Nephron (organoid): ENCODE data around the gene MPPED1.

Source experiments
- H3K27ac Mint-ChIP-seq, 3 experiments: 2 replicates each; pipeline ENCODE4 v1.8.0; 2020; ENCODE audit warnings: mixed read lengths in 3 of 3, mild to moderate bottlenecking in 2 of 3, moderate library complexity in 1 of 3
- H3K27me3 Mint-ChIP-seq: 2 replicates; pipeline ENCODE4 v1.8.0; 2021; ENCODE audit warnings: low read depth, mild to moderate bottlenecking, moderate library complexity, mixed read lengths
- H3K36me3 Mint-ChIP-seq: 2 replicates; pipeline ENCODE4 v1.8.0; 2020; ENCODE audit warnings: low read depth, mixed read lengths
- H3K4me1 Mint-ChIP-seq: 2 replicates; pipeline ENCODE4 v1.8.0; 2020; ENCODE audit warnings: mixed read lengths
- H3K4me3 Mint-ChIP-seq, 3 experiments: 2 replicates each; pipeline ENCODE4 v1.8.0; 2020; ENCODE audit warnings: mild to moderate bottlenecking in 3 of 3, mixed read lengths in 3 of 3, moderate library complexity in 2 of 3
- H3K9me3 Mint-ChIP-seq: 2 replicates; pipeline ENCODE4 v1.8.0; 2020; ENCODE audit warnings: mixed read lengths
- TF ChIP-seq, protein P1 (sequence below), 3 experiments: fragments of 200-600 bp; sonication (generic); IDR thresholded peaks; one replicate each; pipeline ENCODE4 v1.5.0; 2021; ENCODE audit warnings: antibody characterized with exemption in 3 of 3; ENCODE audit not compliant: unreplicated experiment in 3 of 3

Gene MPPED1

DNA sequence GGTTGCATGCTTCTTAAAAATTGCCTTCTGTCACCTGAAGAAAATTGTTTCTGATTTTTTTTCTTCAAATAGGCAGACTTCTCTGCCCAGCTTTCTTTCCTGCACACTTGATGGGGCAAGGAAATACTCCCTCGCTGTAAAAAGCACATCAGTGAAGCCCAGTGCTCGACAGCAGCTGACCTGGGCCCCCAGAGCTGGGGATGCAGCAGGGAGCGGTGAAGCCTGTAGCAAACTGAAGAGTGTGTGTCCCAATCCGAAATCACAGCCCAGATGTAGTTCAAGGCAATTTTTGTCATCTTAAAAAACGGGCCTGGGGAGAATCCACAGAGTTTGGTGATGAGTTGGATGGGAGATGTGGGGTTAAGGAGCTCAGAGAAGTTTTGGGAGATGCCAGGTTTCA is 27.0 kb upstream of the MPPED1 start:
- peaks cover 56% of the 10 kb centered on the region for H3K27me3 Mint-ChIP-seq
- TF ChIP-seq, protein P1, sequence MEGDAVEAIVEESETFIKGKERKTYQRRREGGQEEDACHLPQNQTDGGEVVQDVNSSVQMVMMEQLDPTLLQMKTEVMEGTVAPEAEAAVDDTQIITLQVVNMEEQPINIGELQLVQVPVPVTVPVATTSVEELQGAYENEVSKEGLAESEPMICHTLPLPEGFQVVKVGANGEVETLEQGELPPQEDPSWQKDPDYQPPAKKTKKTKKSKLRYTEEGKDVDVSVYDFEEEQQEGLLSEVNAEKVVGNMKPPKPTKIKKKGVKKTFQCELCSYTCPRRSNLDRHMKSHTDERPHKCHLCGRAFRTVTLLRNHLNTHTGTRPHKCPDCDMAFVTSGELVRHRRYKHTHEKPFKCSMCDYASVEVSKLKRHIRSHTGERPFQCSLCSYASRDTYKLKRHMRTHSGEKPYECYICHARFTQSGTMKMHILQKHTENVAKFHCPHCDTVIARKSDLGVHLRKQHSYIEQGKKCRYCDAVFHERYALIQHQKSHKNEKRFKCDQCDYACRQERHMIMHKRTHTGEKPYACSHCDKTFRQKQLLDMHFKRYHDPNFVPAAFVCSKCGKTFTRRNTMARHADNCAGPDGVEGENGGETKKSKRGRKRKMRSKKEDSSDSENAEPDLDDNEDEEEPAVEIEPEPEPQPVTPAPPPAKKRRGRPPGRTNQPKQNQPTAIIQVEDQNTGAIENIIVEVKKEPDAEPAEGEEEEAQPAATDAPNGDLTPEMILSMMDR (IDR thresholded peaks at IDR 0.05; ENCODE audit: unreplicated experiment in 3 of 3) = no peak
- no peak overlapping the region for H3K4me3 Mint-ChIP-seq
- H3K27ac Mint-ChIP-seq = no peak overlapping the region
- H3K4me1 Mint-ChIP-seq = peaks cover 6% of the 10 kb centered on the region
- H3K9me3 Mint-ChIP-seq = peaks cover 5% of the 10 kb centered on the region
- peaks cover 3% of the 10 kb centered on the region for H3K36me3 Mint-ChIP-seq

DNA sequence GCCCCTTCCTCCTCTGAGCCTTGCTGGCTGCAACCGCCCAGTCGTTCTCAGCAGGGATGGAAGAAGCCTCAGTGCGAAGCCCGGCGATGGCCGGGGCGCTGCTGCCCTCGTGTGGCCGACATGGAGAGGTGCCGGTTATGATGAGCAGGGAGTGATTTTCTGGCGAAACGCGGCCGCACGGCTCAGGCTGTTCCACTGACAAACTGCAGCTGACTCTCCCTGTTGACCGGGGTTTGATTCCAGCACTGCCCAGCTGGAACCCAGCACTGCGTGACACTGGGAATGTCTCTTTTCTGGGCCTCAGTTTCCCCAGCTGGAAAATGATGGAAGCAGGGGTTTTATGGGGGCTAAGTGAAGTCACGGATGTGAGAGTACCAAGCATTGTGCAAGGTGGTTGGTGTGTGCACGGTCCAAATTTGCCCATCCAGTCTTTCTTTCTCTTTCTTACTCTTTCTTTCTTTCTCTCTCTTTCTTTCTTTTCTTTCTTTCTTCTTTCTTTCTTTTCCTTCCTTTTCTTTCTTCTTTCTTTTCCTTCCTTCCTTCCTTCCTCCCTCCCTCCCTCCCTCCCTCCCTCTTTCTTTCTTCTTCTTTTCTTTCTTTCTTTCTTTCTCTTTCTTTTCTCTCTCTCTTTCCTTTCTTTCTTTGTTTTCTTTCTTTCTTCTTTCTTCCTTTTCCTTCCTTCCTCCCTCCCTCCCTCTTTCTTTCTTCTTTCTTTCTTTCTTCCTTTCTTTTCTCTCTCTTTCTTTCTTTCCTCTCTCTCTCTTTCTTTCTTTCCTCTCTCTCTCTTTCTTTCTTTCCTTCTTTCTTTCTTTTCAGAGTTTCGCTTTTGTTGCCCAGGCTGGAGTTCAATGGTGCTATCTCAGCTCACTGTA is 25.8 kb upstream of the MPPED1 start:
- no peaks in the 10 kb centered on the region for H3K36me3 Mint-ChIP-seq

DNA sequence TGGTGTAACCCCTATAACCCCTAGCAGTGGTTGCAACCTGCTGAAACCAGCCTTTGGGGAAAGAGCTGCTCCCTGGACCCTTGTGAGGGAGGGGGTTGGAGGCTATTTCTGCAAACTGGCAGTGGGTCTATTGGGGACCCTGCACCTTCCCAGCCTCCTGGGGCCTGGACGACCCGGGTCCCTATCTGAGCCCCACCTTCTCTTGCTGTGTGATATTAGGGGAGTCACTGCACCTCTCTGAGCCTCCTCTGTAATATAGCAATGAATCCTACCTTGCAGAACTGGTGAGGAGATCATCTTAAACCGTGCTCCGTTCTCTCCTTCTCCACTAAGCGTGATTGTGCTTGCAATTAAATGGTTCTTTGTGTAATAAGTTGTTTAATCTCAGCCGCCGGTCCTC is 24.0 kb upstream of the MPPED1 start:
- Mint-ChIP-seq H3K4me1 (no peaks in the 10 kb centered on the region), H3K9me3 (peaks cover 2% of the 10 kb centered on the region), H3K27me3 (peaks cover 35% of the 10 kb centered on the region), H3K27ac (no peak overlapping the region), H3K36me3 (no peaks in the 10 kb centered on the region), H3K4me3 (no peak overlapping the region)
- TF ChIP-seq, protein P1 (IDR thresholded peaks at IDR 0.05; ENCODE audit: unreplicated experiment in 3 of 3) = no peak

More for the DNA sequence above, 25.8 kb upstream of the MPPED1 start:
- no peak overlapping the region for H3K27ac Mint-ChIP-seq
- TF ChIP-seq, protein P1 (IDR thresholded peaks at IDR 0.05; ENCODE audit: unreplicated experiment in 3 of 3) = peak; percentile 84 to 92 (median 87)
- peaks cover 51% of the 10 kb centered on the region for H3K27me3 Mint-ChIP-seq
- peaks cover 2% of the 10 kb centered on the region for H3K9me3 Mint-ChIP-seq
- H3K4me1 Mint-ChIP-seq = peaks cover 6% of the 10 kb centered on the region
- H3K4me3 Mint-ChIP-seq = no peak overlapping the region

DNA sequence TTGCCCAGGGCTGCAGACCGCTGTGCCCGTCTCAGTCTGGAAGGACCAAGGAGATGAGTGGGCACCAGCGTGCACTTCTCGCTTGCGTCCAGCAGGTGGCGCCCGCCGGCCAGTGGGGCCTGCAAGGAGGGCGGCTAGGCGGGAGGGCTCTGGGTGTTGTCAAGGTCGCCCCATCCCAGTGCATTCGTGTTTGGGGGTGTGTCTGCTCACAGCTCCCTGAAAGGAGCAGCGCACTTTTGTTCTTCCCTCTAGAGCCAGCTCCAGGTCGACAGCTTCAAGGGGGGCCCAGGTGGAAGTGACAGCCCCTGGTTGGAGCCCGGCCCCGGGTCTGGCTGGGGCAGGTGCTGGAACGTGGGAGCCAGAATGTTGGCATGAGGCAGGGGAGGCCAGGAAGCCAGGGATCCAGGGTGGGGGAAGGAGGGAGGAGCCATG is 23.4 kb upstream of the MPPED1 start:
- TF ChIP-seq, protein P1 (IDR thresholded peaks at IDR 0.05; ENCODE audit: unreplicated experiment in 3 of 3) = peak; percentile 96 to 98 (median 98)
- H3K27me3 Mint-ChIP-seq = peaks cover 35% of the 10 kb centered on the region
- H3K36me3 Mint-ChIP-seq = no peaks in the 10 kb centered on the region
- peaks cover 2% of the 10 kb centered on the region for H3K9me3 Mint-ChIP-seq
- H3K4me3 Mint-ChIP-seq = no peak overlapping the region
- no peaks in the 10 kb centered on the region for H3K4me1 Mint-ChIP-seq
- H3K27ac Mint-ChIP-seq = no peak overlapping the region

GRCh38 chr22:43389227-43389836 is 22.5 kb upstream of the MPPED1 start:
- Mint-ChIP-seq H3K27ac (no peak overlapping the region), H3K4me3 (no peak overlapping the region), H3K36me3 (no peaks in the 10 kb centered on the region), H3K9me3 (peaks cover 2% of the 10 kb centered on the region), H3K4me1 (no peaks in the 10 kb centered on the region), H3K27me3 (peaks cover 40% of the 10 kb centered on the region)
- TF ChIP-seq, protein P1 (IDR thresholded peaks at IDR 0.05; ENCODE audit: unreplicated experiment in 3 of 3) = no peak
